M059J (cell line): Measurements from ENCODE around the gene ANKRD52. TPM values are rescaled to one million over a fixed set of nuclear protein-coding genes. Genes with fewer than 3 reads are reported as not detected.
A peak's percentile ranks its signal among the peaks of the same experiment; 100 is the strongest.
"Not testable (repeated sequence)": the region's sequence is repeated elsewhere in the genome, so short reads cannot be mapped to it uniquely, and the experiment has no call there.

Experiments used
- DNase-seq: peaks from one replicate; pipeline ENCODE4 v3.0.0-alpha.2; 2012; ENCODE audit warnings: low read depth
- total RNA-seq: library from RNA; depleted of rRNA; stranded (reverse); fragments of >200 nt; shearing (Covaris generic); gene quantifications from 2 replicates; pipeline ENCODE4 v1.2.3, GENCODE V29; 2014; rRNA removed

ANKRD52 gene
- total RNA-seq, result 15.8 and 19.2 TPM in 2 replicates

DNA sequence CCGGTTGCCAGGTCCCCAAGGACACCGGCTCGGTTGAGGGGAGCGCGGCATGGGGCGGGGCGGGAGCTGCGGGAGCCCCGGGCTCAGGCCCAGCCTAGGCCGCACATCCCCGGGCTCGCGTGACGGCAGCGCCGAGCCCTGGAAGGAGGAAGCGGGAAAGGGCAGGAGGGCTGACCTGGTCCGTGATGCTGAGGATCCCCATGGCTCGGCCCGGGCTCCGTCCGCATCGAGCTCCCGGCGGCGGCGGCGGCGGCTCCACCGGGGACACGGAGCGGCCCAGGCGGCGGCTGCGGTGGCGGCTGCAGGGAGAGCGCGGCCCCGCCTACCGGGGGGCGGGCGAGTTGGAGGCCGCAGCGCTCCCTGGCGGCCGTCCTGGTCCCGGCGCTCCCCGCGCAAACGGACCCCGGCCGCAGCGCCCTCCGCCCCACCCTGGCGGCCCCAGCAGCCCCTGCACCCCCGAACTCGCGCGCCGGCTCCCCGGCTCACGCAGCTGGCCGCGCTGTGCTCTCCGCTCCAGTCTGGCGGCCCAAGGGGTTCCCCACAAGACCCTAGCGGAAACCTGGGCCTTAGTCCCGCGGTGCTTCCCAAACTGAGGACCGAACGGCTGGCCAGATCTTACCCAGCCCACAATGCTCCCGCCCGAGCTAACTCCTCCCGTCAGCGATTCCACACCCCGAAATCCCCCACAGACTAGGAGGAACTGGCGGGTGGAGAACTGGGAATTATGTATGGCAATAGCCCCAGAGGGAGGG is at the start of gene ANKRD52:
Gene ANKRD52 (minus strand): TSS at position 317 of the 752 bp plus-strand sequence. CDS start 115 bp downstream, at position 202.
- peak; percentile 72 for DNase-seq

DNA sequence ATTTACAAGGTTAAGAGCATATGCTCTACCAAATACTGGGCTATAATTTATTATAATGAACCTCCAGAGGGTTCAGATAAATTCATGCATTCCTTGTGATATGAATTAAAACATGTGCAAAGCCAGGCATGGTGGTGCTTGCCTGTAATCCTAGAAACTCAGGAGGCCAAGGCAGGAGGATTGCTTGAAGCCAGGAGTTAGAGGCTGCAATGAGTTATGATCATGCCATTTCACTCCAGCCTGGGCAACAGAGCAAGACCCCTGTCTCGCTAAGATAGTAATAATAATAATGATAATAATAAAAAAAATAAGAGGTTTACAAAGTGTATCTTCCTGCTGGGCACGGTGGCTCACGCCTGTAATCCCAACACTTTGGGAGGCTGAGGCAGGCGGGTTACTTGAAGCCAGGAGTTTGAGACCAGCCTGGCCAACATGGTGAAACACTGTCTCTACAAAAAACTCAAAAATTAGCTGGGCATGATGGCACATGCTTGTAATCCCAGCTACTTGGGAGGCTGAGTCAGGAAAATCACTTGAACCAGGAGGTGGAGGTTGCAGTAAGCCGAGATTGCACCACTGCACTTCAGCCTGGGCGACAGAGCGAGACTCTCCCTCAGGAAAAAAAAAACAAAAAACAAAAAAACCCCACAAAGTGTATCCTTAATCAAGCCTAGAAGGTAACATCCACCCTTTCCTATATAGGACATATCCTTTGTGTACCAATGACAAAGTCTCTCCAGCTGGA is 49.2 kb upstream of the ANKRD52 start:
- DNase-seq, result no peak

- no peak for DNase-seq
Measured at GRCh38 chr12:56304872-56305590, 46.8 kb upstream of the ANKRD52 start.

GRCh38 chr12:56304276-56304675 is 46.1 kb upstream of the ANKRD52 start:
- no peak for DNase-seq

DNA sequence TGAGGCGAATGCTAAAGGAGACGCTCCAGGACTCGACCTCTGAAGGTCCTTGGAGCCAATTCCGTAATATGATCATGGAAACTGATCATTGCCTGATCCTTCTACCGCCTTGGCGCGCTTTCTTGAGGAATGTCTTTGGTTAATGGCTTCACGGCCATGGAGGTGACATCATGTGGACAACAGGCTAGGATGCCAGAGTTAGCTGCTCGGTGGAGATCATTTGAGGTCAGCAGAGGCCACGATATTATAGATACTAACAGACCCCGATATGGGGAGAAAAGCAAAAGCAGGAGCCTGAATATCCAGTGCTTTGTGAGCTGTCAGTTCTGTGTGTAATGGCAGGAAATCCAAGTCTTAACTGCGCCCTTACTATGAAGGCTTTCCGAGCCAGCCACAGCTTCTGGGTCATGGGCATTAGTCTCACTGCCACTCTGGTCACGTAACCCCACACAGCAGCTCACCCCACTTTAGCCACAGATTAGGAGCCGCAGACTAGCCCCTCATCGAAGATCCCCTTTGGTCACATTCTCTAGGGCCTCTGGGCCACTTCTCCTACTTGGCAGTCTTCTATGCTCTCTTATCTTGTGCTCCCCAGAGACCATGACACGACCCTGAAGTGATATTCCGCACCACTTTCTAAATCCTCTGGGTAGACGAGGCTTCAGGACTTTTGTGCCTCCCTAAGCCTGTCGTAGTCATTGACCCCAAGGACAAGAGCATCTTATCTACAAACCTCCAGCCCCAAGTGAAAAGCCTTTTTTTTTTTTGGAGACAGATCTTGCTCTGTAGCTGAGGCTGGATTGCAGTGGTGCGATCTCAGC is 42.7 kb upstream of the ANKRD52 start:
- DNase-seq, result no peak

DNA sequence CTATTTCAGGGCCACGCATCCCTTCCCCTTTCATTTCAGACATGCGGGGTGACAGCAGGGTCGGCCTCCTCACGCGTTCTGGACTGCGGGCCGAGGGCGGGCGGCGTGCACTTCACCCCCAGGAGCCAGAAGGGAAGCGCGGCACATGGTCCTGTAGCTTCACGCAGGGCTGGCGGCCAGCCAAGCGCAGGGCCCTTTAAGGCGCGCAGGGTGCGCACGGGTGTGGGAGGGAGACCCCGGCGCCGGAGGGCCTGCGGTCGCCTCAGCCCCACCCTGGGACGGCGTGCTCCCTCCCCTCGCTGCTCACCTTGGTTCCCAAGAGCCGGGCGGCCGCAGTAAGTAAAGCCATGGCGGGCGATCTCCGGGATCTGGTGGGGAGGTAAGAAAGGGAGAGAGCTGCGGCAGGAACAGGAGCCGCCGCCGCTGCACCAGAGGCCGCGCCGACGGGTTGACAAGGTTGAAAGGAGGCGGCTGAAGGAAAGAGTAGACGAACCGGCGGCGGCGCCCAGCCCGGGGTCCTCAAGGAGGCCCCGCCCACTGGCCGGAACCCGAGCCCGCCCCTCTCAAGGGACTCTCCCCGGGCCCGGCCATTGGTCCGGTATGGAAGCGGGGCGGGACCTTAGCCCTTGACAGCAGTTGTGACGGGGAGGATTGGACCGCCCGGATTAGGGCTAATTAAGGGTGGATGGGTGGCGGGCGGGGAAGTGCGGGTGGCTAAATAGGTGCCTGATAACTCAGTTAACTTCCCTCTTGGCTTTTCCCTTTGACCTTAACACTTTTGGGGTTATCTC is 41.9 kb upstream of the ANKRD52 start, which contains the start of gene CS:
Gene CS (minus strand): TSS at position 478 of the 791 bp plus-strand sequence. CDS start 129 bp downstream, at position 349.
- DNase-seq, result peak; percentile 98

- DNase-seq, result peak; percentile 19
Measured at GRCh38 chr12:56299308-56299852, 41.2 kb upstream of the ANKRD52 start.

DNA sequence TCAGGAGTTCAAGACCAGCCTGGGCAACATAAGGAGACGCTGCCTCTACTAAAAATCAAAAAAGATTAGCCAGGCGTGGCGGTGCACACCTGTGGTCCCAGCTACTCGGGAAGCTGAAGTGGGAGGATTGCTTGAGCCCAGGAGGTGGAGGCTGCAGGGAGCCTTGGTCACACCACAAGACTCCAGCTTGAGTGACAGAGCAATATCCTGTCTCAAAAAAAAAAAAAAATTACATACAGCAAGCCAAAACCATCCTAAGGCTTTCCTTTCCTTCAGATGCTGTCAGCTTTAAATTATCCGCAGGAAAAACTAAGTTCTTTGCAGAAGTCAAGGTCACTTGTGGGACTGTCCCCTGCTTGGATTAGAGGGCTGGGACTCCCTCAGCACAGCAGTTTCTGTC is 40.6 kb upstream of the ANKRD52 start:
- DNase-seq, result no peak

DNA sequence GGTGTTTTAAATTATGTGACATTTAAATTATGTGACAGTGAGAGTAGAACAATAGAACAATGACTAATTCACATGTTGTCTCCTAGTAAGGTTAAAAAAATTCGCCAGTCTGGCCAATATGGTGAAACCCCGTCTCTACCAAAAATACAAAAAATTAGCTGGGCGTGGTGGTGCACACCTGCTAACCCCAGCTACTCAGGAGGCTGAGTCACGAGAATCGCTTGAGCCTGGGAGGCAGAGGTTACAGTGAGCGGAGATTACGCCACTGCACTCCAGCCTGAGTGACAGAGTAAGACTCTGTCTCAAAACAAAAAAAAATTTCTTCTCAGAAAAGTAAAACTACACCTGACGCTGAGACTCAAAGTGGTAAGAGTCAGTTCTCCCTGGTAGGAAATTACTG is 39.2 kb upstream of the ANKRD52 start:
- no peak for DNase-seq

DNA sequence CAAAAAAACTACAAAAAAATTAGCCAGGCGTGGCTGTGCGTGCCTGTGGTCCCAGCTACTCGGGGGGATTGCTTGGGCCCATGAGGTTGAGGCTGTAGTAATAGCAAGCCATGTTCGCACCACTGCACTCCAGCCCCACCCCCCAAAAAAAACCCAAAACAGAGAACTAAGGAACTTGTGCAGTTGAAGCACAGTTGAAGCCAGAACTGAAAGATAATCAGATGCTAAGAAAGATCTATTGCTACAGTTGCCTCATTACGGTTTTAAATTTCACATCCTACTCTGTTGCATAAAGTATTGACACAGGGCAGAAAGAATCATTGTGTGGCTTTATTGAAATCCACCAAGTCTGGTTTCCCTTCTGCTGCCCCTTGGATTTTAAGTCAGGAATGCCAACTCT is 38.1 kb upstream of the ANKRD52 start:
- DNase-seq, result no peak

DNA sequence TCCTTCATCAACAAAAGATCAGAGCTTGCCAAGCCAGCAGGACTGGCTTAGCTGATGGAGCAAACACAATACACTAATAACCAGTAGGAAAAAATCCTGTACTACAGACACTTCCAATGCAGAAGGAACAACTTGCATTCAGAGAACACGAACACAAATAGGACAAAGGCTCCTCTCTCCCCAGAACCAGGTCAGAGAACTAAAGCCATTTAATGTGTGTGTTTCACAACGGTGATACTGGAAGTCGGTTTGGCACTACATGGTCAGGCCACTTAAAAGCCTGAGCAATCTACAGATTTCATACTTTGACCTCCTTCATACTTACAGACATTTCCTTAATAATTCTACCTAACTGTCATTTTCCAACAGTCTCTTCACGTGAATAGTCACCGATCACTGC is 35.6 kb upstream of the ANKRD52 start:
- DNase-seq, result no peak

DNA sequence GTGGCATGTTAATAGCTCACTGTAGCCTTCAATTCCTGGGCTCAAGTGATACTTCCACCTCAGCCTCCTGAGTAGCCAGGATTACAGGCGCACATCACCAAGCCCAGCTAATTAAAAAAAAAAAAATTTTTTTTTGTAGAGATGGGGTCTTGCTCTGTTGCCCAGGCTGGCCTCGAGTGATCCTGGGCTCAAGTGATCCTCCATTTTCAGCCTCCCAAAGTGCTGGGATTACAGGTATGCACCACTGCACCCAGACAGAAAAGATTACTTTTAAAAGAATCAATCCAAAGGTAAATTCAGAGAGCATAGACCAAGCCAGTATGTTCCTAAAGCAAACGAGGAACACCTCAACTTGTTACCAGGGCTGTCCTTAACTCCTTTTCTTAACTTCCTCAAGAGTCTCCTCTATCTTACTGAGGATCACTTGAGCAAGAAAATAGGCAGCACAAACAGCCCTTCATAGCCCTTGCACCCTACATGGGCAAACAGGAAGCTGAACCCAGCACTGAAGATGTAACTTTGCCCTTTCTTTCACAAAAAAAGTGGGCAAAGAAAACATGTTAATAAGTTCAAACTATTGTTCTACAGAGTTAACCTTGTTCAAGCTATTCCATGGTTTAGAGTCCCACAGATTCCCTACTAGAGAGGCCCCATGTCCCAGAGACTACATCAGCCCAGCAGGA is 30.7 kb upstream of the ANKRD52 start:
- DNase-seq, result no peak

GRCh38 chr12:56286044-56286830 is 28.1 kb upstream of the ANKRD52 start:
- DNase-seq, result no peak

DNA sequence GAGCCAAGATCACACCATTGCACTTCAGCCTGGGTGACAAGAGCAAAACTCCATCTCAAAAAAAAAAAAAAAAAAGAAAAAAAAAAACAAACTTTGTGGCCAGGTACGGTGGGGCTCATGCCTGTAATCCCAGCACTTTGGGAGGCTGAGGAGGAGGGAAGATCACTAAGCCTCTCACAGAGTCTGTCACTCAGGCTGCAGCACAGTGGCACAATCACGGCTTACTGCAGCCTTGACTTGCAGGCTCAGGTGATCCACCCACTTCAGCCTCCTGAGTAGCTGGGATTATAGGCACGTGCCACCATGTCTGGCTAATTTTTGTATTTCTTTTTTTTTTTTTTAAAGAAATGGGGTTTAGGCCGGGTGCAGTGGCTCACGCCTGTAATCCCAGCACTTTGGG is 26.1 kb upstream of the ANKRD52 start:
- DNase-seq, result not testable (repeated sequence)

DNA sequence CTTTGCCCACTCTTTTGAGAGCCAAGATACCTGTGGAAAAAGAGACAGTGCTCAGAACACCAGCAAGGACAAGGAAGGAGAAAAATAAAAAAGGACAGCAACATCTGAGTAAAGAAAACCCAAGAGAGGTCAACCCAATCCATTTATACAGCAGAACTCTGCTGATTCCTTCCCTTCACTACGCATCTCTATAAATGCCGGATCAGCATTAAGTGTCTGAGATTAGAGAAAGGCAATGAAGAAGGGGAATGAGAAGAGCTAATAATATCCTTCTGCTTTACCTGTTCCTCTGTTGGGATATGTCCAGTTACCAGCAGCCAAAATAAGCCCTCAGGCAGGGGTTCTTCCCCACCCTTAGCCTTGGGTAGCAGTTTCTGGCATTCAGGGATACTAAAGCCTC is 24.4 kb upstream of the ANKRD52 start:
- DNase-seq, result no peak

GRCh38 chr12:56282030-56282429 is 23.8 kb upstream of the ANKRD52 start:
- no peak for DNase-seq

- DNase-seq, result no peak
Measured at GRCh38 chr12:56280849-56281248, 22.7 kb upstream of the ANKRD52 start.

DNA sequence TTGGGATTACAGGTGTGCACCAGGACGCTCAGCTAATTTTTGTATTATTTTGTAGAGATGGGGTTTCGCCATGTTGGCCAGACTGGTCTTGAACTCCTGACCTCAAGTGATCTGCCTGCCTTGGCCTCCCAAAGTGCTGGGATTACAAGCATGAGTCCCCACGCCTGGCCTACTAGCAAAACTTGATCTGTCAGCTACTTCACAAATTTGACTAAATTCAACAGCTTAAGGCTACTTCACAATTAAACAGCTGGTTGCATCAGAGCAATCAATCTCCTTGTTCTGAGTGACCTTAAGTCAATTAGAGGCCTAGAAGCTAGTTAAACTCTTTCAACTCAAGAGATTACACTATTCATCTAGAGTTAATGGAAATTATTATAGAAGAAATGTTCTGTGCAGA is 20.7 kb upstream of the ANKRD52 start:
- DNase-seq, result no peak

GRCh38 chr12:56274299-56274698 is 16.1 kb upstream of the ANKRD52 start:
- no peak for DNase-seq
